HG03045 (cell line): ENCODE data around the gene TAS2R8.
"Not testable (repeated sequence)": the region's sequence is repeated elsewhere in the genome, so short reads cannot be mapped to it uniquely, and the experiment has no call there.

Experiments
- ATAC-seq: cut with Tn5 transposase; IDR thresholded peaks from one replicate; pipeline ENCODE4 v1.9.1; 2021; ENCODE audit warnings: mild to moderate bottlenecking, moderate library complexity; ENCODE audit not compliant: unreplicated experiment

TAS2R8 gene, protein sequence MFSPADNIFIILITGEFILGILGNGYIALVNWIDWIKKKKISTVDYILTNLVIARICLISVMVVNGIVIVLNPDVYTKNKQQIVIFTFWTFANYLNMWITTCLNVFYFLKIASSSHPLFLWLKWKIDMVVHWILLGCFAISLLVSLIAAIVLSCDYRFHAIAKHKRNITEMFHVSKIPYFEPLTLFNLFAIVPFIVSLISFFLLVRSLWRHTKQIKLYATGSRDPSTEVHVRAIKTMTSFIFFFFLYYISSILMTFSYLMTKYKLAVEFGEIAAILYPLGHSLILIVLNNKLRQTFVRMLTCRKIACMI

GRCh38 chr12:10807186-10807585, at the start of gene TAS2R8:
TAS2R8 (minus strand) TSS chr12:10807286; CDS start chr12:10806980, 306 bp downstream.
- no peak for ATAC-seq

DNA sequence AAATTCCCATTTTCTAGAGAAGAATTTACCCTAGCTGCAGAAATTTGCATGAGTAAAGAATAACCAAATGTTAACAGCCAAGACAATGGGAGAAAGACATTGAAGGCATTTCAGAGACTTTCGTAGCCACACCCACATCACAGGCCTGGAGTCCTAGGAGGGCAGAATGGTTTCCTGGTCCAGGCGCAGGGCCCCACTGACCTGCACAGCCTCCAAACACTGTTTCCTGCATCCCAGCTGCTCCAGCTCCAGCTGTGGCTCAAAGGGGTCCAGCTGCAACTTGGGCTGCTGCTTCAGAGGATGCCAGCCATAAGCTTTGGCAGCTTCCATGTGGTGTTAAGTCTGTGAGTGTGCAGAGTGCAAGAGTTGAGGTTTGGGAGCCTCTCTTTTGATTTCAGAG, 48.7 kb upstream of the TAS2R8 start:
- no peak for ATAC-seq

DNA sequence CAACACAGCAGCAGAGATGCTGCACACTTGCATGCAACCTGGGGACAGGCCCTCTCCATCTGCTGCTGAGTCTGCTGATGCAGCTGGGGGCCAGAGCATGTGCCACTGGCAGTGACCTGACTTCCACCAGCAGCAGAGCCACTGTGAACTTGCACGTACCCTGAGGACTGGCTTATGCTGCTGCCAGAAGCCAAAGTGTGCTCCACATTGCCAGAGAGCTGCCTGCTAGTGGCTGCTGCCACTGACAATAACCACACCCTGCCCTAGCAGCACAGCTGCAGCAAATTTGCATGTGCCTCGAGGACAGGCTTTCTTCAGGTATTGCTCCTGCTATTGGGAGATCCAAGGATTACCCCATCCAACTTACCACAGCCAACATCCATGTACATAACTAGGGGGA, 46.7 kb upstream of the TAS2R8 start:
- ATAC-seq = no peak

DNA sequence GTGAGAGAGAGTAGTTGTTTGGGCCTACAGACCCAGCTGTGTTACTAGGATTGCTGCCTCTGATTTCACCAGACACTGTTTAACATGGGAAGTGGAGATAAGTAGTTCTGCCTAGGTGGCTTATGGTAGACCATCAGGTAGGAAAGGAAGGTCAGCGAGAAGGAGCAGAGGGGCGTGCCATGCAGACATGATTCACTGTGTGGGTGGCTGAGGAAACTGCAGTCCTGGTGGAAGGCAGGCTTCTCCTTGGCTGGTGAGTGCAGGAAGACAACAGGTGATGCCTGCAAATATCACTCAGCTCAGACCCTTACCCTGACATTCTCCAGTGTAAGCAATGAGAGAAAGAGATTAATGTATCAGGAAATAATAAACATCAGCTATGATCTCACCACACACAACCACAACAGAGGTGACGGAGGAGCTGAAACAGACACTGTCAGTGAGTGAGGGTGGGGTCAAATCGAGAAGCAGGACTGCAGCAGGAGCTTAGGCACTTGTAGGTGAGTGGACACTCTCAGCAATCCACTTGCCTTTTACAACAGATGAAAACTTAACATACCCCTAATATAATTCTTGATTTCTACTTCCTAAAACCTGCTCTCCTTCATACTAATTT, 44.3 kb upstream of the TAS2R8 start:
- ATAC-seq = no peak

GRCh38 chr12:10849425-10849878, 42.4 kb upstream of the TAS2R8 start, which contains the start of gene PRR4:
PRR4 (minus strand) TSS chr12:10849475; CDS start chr12:10849437, 38 bp downstream.
- no peak for ATAC-seq

DNA sequence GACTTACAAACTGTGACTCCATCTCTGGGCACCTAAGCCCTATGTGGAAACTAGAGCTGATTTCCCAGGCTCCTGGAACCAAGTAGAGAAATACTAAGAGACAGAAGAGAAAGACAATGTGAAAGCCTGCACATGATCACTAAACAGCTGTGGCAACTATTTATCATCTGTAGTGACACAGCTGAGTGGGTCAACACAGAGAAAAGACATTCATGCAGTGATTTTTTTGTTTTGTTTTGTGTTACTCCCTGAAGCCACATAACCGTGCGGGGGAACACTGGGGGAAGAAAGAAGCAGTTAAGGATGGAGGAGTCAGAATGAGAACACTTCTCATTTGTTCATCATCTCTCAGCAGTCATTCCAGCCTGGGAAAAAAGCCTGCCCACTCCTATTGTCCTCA, 40.7 kb upstream of the TAS2R8 start:
- no peak for ATAC-seq

DNA sequence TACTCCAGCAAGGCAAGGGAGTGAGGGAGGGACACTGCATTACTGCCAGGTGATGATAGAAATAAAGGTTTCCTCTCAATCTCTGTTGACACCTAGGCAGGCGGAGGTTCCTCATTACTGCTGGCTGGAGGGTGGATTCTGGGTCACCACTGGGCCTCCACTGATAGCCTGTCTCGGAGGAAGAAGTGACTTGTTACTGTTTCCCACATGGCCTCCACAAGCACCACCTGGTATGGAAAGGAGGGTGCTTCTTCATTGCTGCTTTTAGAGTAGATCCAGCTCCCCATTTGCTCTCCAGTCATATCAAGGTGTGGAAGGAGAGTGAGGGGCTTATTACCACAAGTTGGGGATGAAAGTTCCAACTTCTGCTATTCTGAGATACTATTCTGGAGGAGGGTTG, 35.8 kb upstream of the TAS2R8 start:
- ATAC-seq = no peak

DNA sequence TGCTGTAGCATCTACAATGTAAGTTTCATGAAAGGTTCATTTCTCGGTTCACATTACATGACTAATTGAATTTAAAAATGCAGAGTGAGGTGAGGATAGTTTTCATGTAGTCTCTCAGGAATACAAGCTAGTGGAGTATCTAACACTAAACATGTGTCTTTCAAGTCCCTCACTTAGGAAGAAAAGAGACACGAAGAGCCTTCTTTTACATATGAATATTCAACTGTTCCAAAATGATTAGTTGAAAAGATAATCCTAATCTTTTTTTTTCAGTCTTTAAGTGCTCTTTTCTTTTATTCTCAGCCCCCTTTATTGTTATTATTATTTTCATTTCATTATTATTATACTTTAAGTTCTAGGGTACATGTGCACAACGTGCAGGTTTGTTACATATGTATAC, 31.4 kb upstream of the TAS2R8 start:
- no peak for ATAC-seq

DNA sequence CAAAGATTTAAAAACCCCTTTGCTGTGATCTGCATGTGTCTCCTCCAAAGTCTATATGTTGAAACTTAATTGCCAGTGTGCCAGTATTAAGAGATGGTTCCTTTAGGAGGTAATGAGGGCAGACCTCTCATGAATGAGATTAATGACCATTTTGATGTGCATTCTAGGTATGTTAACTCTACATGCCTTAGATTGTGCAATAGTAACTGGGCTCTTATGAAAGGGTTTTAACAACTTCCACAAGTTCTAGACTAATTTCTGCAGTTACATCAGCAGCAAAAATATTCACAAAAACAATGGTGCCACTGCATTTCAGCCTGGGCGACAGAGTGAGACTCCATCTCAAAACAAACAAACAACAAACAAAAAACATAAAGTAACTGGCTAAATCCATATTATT, 22.9 kb upstream of the TAS2R8 start:
- no peak for ATAC-seq

GRCh38 chr12:10826258-10826657, 19.2 kb upstream of the TAS2R8 start, which contains the start of gene TAS2R10:
TAS2R10 (minus strand) TSS chr12:10826358; CDS start chr12:10826269, 89 bp downstream.
- no peak for ATAC-seq

DNA sequence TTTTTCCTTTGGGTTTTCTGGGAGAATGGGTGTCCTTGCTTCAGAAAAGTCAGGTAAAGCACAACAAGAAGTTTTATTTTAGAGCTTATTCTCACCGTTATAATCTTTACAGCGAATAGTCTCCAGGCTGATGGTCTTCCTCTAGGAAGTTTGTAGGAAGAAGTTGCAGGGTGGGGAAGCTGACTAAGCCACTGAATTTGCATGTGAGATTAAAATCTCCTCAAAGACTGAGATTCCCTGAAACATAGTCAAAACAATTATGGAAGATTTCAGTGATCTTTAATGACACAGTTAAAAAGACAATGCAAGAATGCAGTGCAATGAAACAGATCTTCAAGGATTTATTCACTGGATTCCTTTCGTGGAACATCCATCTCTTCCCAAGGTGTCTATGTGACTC, 17.9 kb upstream of the TAS2R8 start:
- no peak for ATAC-seq

- ATAC-seq = no peak
Measured at GRCh38 chr12:10811883-10812536, 4.9 kb upstream of the TAS2R8 start.

- no peak for ATAC-seq
Measured at GRCh38 chr12:10810068-10810467, 3.0 kb upstream of the TAS2R8 start, which contains the start of gene TAS2R9. TAS2R9 (minus strand) TSS chr12:10810168; CDS start chr12:10810075, 93 bp downstream.

DNA sequence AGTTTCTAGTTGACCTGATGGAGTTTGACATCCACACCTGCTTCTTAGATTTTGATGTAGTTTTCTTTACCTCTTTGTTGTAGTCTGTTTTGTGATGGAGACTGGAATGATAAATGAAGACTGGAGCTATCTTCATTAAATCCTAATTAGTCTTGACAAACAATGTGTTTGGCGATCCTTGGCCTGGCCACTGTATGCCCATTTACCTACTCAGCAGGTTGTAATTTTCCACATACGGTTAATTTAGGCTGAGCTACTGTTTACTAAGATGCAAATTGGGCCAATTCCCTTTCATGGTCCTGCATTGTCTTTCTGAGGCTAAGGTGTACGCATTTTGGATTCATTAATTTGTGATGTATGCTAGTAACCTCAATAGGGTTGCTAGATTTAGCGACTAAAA, 4.5 kb downstream of the TAS2R8 start, which contains the start of gene TAS2R7:
Gene TAS2R7 (minus strand): TSS at position 41 of the 400 bp plus-strand sequence. CDS start 57 bp downstream, outside the sequence.
- no peak for ATAC-seq

- ATAC-seq = no peak
Measured at GRCh38 chr12:10801741-10802140, 5.3 kb downstream of the TAS2R8 start.

GRCh38 chr12:10794222-10794621, 12.9 kb downstream of the TAS2R8 start:
- ATAC-seq = no peak

GRCh38 chr12:10791769-10792168, 15.3 kb downstream of the TAS2R8 start:
- not testable (repeated sequence) for ATAC-seq

DNA sequence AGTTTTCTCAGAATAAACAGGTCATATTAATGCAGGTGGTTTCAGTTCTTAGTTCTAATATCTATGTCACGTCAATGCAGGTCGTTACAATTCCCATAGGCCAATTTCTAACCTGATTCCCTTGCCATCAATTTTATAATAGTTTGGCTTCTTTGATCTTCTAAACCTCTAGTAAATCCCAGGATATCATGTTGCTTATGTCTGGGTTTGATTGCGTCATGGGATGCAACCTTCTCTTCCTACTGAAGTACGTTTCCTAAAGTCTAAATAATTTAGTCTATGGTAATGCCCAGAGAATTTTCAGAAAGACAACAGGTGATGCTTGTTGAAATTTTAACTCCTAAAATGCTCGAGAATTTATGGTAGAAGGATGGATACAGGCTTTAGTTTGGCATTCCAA, 23.8 kb downstream of the TAS2R8 start:
- no peak for ATAC-seq

- ATAC-seq = no peak
Measured at GRCh38 chr12:10779103-10779502, 28.0 kb downstream of the TAS2R8 start.

DNA sequence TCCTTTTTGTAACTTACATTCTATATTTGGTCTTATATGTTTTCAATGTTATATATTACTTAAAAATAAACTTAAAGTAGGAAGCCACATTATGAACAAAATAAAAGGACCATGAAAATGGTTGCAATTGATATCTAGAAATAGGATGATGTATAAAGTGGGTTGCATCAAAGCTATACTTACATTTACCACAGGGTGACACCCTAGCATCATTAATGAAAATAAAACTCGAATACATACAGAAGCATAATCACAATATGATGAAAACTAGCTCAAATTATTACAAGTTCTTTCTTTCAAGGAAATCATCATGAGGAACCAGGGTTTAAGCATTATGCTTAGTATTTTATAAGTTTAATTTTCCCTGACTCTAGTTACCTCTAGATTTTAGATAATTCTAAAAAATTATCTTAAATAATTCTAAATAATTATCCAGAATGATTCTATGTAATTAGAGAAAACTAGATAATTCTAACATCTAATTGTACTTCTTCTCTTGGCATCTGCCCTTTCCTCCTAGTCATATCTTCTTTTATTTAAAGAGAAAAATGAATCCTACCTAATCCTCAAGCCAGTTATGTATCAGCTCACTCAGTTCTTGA, 35.9 kb downstream of the TAS2R8 start:
- ATAC-seq = no peak

DNA sequence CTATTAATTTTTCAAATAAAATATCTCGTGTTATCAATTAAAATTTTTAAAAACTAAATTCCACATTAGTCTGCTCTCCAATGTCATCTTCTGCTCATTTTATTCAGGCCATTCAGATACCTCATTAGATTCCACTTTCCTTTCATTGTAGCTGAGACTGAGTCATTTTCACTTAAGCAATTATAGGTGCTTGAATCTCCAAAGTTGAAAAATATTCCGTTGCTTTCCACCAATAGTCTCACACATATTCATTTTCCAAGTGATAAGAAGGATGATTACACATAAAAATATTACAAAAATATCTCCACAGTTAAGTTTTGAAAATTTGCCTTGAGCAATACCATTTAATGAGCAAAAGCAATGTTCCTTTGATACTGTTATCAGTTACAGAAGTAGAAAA, 47.4 kb downstream of the TAS2R8 start:
- ATAC-seq = no peak
